CD14-positive monocyte (primary cell): ENCODE measurements around the gene HLCS. TPM values are rescaled to one million over a fixed set of nuclear protein-coding genes. Genes with fewer than 3 reads are reported as not detected.

ENCODE experiments used
- DNase-seq, 3 donors: peaks; one replicate each; pipeline ENCODE4 v3.0.0-alpha.2; 2011 to 2022
- H2AFZ ChIP-seq: 2 replicates; pipeline ENCODE4 v1.6.0; 2012; ENCODE audit warnings: mild to moderate bottlenecking, low read depth, low read length, inconsistent platforms; ENCODE audit not compliant: insufficient read depth, poor library complexity, severe bottlenecking
- H3K27ac ChIP-seq, 2 donors: 1 replicate in 1 of 2; 2 replicates in 1 of 2; pipeline ENCODE4 v1.5.1; 2012 to 2013; ENCODE audit warnings: low read length in 2 of 2, control low read depth in 1 of 2, inconsistent platforms in 1 of 2, low read depth in 1 of 2, mild to moderate bottlenecking in 1 of 2
- H3K27me3 ChIP-seq, 2 donors: one replicate each; pipeline versions ENCODE4 v1.6.0 to v1.6.1; 2011 to 2013; ENCODE audit warnings: low read length in 2 of 2; ENCODE audit not compliant: control insufficient read depth in 2 of 2, insufficient read depth in 2 of 2
- H3K36me3 ChIP-seq, 2 donors: replicated peaks in 1 of 2; 1 replicate in 1 of 2; 2 replicates in 1 of 2; pipeline versions ENCODE4 v1.5.1 to v1.6.1; 2012 to 2013; ENCODE audit warnings: low read length in 2 of 2, control low read depth in 1 of 2, inconsistent platforms in 1 of 2, mild to moderate bottlenecking in 1 of 2; ENCODE audit not compliant: insufficient read depth in 2 of 2, control insufficient read depth in 1 of 2
- H3K4me1 ChIP-seq, 2 donors: 1 replicate in 1 of 2; 2 replicates in 1 of 2; pipeline versions ENCODE4 v1.5.1 to v1.6.1; 2012 to 2013; ENCODE audit warnings: low read length in 2 of 2, control low read depth in 1 of 2, inconsistent platforms in 1 of 2, mild to moderate bottlenecking in 1 of 2, moderate library complexity in 1 of 2; ENCODE audit not compliant: insufficient read depth in 2 of 2, control insufficient read depth in 1 of 2
- H3K4me2 ChIP-seq: replicated peaks from 2 replicates; pipeline ENCODE3; 2012; ENCODE audit warnings: low read length, moderate library complexity, mild to moderate bottlenecking; ENCODE audit not compliant: poor library complexity, severe bottlenecking; ENCODE audit errors: extremely low read depth
- H3K4me3 ChIP-seq, 3 experiments: fragments of 200-600 bp in 1 of 3; sonication (generic) in 1 of 3; replicated peaks in 1 of 3; 1 replicate in 2 of 3; 2 replicates in 1 of 3; pipeline ENCODE4 v1.5.1; 2011 to 2013; ENCODE audit warnings: low read length in 3 of 3, mild to moderate bottlenecking in 3 of 3, control low read depth in 2 of 3, low read depth in 2 of 3, inconsistent platforms in 1 of 3, moderate library complexity in 1 of 3
- H3K79me2 ChIP-seq: 2 replicates; pipeline ENCODE4 v1.6.0; 2012; ENCODE audit warnings: mild to moderate bottlenecking, control low read depth, inconsistent platforms, low read length, moderate library complexity; ENCODE audit not compliant: insufficient read depth
- H3K9ac ChIP-seq: 2 replicates; pipeline ENCODE4 v1.6.0; 2017; ENCODE audit warnings: low read length, mild to moderate bottlenecking; ENCODE audit not compliant: insufficient read depth, poor library complexity, severe bottlenecking
- H3K9me3 ChIP-seq, 2 donors: replicated peaks in 1 of 2; 1 replicate in 1 of 2; 2 replicates in 1 of 2; pipeline versions ENCODE4 v1.5.1 to v1.6.1; 2012 to 2013; ENCODE audit warnings: low read length in 2 of 2, control low read depth in 1 of 2; ENCODE audit not compliant: control insufficient read depth in 1 of 2, insufficient read depth in 1 of 2
- H4K20me1 ChIP-seq: 2 replicates; pipeline ENCODE4 v1.6.0; 2012; ENCODE audit warnings: mild to moderate bottlenecking, low read length, control low read depth, moderate library complexity; ENCODE audit not compliant: insufficient read depth
- H3K27ac Mint-ChIP-seq, 7 donors: one replicate each; pipeline ENCODE4 v1.8.0; 2020; ENCODE audit warnings: mild to moderate bottlenecking in 7 of 7, mixed read lengths in 7 of 7, moderate library complexity in 6 of 7, inconsistent platforms in 2 of 7
- H3K27me3 Mint-ChIP-seq, 3 donors: one replicate each; pipeline ENCODE4 v1.8.0; 2021 to 2022; ENCODE audit warnings: low read depth in 3 of 3, mild to moderate bottlenecking in 3 of 3, mixed read lengths in 3 of 3, moderate library complexity in 3 of 3, inconsistent platforms in 1 of 3
- H3K36me3 Mint-ChIP-seq, 2 donors: one replicate each; pipeline ENCODE4 v1.8.0; 2020; ENCODE audit warnings: mixed read lengths in 2 of 2, inconsistent platforms in 1 of 2, mild to moderate bottlenecking in 1 of 2
- H3K4me1 Mint-ChIP-seq: one replicate; pipeline ENCODE4 v1.8.0; 2020; ENCODE audit warnings: mild to moderate bottlenecking, mixed read lengths
- H3K4me3 Mint-ChIP-seq, 2 donors: one replicate each; pipeline ENCODE4 v1.8.0; 2020; ENCODE audit warnings: mild to moderate bottlenecking in 2 of 2, mixed read lengths in 2 of 2, moderate library complexity in 1 of 2
- H3K9me3 Mint-ChIP-seq, 7 donors: one replicate each; pipeline ENCODE4 v1.8.0; 2020 to 2022; ENCODE audit warnings: mixed read lengths in 7 of 7, mild to moderate bottlenecking in 6 of 7, moderate library complexity in 6 of 7, inconsistent platforms in 2 of 7
- WGBS: methylation state at CpG from one replicate; pipeline ENCODE4 v1.1.5; 2013; ENCODE audit warnings: missing lambda C conversion rate; ENCODE audit not compliant: insufficient coverage; 5-methylcytosine and 5-hydroxymethylcytosine counted together
- intact Hi-C, 2 donors: fragments of 100-400 bp; cut with micrococcal nuclease; formaldehyde crosslinking; loops; one replicate each; pipeline versions ENCODE4 v1.15.0 to v1.15.1; 2023
- polyA plus RNA-seq, 3 donors: library from polyadenylated mRNA; depleted of rRNA in 1 of 3; unstranded in 2 of 3; stranded (reverse) in 1 of 3; fragments of 300-500 nt in 2 of 3; fragments of >200 nt in 1 of 3; fragmentation: Illumina TruSeq in 2 of 3; gene quantifications; 1 replicate in 2 of 3; 2 replicates in 1 of 3; pipeline ENCODE4 v1.2.3, GENCODE V29; 2012 to 2021
- TF ChIP-seq, protein P1 (sequence below): fragments of 200-600 bp; IDR thresholded peaks from one replicate; pipeline ENCODE4 v1.8.0; 2022; ENCODE audit warnings: antibody characterized with exemption, mild to moderate bottlenecking

Gene HLCS
- polyA plus RNA-seq, 3 donors: 2.1 to 3.1 (median 2.2) TPM

DNA sequence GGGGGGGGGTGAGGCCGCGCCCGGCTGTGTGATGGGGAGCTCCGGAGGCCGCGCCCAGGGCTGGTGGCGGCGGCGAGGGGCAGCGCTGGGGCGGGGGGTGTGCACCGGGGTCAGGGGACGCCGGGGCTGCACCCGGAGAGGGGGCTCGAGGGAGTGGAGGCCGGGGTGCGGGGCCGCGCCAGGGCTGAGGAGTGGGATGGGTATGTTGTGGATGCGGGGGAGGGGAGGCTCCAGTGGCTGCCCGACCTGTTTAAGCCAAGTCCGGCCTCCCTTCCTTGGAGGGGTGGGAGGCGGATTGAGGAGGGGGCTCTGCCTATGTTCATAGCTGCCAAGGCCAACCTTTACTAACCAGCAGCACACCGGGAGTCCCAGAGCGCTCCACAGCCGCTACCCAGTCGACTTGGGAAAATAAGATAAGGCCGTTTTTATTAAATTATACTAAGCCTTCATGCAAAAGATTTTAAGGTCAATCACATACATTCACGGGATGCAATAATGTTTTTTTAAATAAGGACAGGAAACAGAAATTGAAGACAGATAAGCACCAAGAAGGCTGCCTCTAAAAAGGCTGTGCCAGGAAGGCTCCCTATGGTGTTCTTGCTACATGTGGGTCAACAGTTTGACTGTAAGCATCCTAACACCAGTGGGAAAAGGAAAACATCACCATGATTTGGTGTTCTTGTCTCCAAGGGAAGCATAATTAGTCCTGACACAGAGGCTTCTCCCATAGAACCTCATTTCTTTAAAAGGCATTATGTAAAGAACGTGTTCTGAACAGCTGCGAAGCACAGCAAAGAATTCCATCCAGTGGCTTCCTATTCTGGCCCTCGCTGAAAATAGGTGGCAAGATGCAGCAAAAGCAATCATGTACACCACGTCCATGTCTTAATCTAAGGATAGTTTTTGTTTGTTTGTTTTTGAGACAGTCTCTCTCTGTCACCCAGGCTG, 626 bp upstream of the HLCS start:
- peaks cover 0 to 1% of the 10 kb centered on the region in 2 donors for H3K36me3 Mint-ChIP-seq
- Histone ChIP-seq H3K4me3 (peak overlapping the region; percentile 36 to 70 (median 39)), H3K79me2 (no peaks in the 10 kb centered on the region), H3K9ac (peak overlapping the region; percentile 4), H3K36me3 (no peaks in the 10 kb centered on the region), H3K4me1 (peaks cover 11 to 12% of the 10 kb centered on the region in 2 donors), H2AFZ (peak overlapping the region; percentile 78), H4K20me1 (no peaks in the 10 kb centered on the region), H3K27me3 (peaks cover 0 to 14% of the 10 kb centered on the region in 2 donors), H3K9me3 (no peaks in the 10 kb centered on the region), H3K4me2 (peak overlapping the region; percentile 74), H3K27ac (no peak overlapping the region)
- 20% methylated on average over 10 of the region's 34 CpGs for WGBS
- TF ChIP-seq, protein P1, sequence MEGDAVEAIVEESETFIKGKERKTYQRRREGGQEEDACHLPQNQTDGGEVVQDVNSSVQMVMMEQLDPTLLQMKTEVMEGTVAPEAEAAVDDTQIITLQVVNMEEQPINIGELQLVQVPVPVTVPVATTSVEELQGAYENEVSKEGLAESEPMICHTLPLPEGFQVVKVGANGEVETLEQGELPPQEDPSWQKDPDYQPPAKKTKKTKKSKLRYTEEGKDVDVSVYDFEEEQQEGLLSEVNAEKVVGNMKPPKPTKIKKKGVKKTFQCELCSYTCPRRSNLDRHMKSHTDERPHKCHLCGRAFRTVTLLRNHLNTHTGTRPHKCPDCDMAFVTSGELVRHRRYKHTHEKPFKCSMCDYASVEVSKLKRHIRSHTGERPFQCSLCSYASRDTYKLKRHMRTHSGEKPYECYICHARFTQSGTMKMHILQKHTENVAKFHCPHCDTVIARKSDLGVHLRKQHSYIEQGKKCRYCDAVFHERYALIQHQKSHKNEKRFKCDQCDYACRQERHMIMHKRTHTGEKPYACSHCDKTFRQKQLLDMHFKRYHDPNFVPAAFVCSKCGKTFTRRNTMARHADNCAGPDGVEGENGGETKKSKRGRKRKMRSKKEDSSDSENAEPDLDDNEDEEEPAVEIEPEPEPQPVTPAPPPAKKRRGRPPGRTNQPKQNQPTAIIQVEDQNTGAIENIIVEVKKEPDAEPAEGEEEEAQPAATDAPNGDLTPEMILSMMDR: no peak
- H3K27me3 Mint-ChIP-seq: peaks cover 8 to 19% (median 15%) of the 10 kb centered on the region in 3 donors
- peaks cover 22% of the 10 kb centered on the region for H3K4me1 Mint-ChIP-seq
- no peak for DNase-seq
- intact Hi-C loops: no loop called here
- peak overlapping the region in 1 of 7 donors; percentile 31 for H3K27ac Mint-ChIP-seq
- H3K4me3 Mint-ChIP-seq: peak overlapping the region; percentile 69 to 75
- H3K9me3 Mint-ChIP-seq: peaks cover 0 to 10% (median 0%) of the 10 kb centered on the region in 7 donors

GRCh38 chr21:36965720-36966065, 776 bp downstream of the HLCS start:
- intact Hi-C loops: no loop called here
- TF ChIP-seq, protein P1: no peak
- H3K27me3 ChIP-seq: peaks cover 0 to 14% of the 10 kb centered on the region in 2 donors
- no peak for DNase-seq
- peaks cover 11 to 12% of the 10 kb centered on the region in 2 donors for H3K4me1 ChIP-seq
- H3K27ac ChIP-seq: no peak overlapping the region
- no peaks in the 10 kb centered on the region for H3K9me3 ChIP-seq
- Mint-ChIP-seq H3K36me3 (peaks cover 0 to 3% of the 10 kb centered on the region in 2 donors), H3K27ac (peak overlapping the region in 4 of 7 donors; percentile 16 to 57 (median 39)), H3K9me3 (peaks cover 0 to 5% (median 0%) of the 10 kb centered on the region in 7 donors), H3K4me3 (peak overlapping the region; percentile 74 to 86), H3K4me1 (peaks cover 22% of the 10 kb centered on the region), H3K27me3 (peaks cover 8 to 19% (median 12%) of the 10 kb centered on the region in 3 donors)
- peak overlapping the region; percentile 41 to 71 (median 42) for H3K4me3 ChIP-seq
- H3K9ac ChIP-seq: peak overlapping the region; percentile 68
- H3K36me3 ChIP-seq: no peaks in the 10 kb centered on the region
- no peaks in the 10 kb centered on the region for H4K20me1 ChIP-seq
- peak overlapping the region; percentile 74 for H3K4me2 ChIP-seq
- WGBS: 69% methylated on average over 4 of the region's 10 CpGs
- no peaks in the 10 kb centered on the region for H3K79me2 ChIP-seq
- H2AFZ ChIP-seq: peak overlapping the region; percentile 76
